H9 (cell line): ENCODE data around the gene GLYATL3. TPM values are rescaled to one million over a fixed set of nuclear protein-coding genes. Genes with fewer than 3 reads are reported as not detected.

ENCODE experiments used
- DNase-seq: peaks from one replicate; pipeline ENCODE4 v3.0.0-alpha.2; 2017
- H2AFZ ChIP-seq: one replicate; pipeline ENCODE4 v1.6.1; 2013; ENCODE audit warnings: mild to moderate bottlenecking, low read length, control low read depth, moderate library complexity
- H2AK5ac ChIP-seq: 2 replicates; pipeline ENCODE4 v1.6.1; 2013; ENCODE audit warnings: low read length, control low read depth, mixed read lengths; ENCODE audit not compliant: insufficient read length
- H2BK120ac ChIP-seq: one replicate; pipeline ENCODE4 v1.6.1; 2013; ENCODE audit warnings: low read depth, mild to moderate bottlenecking, low read length, control low read depth, inconsistent platforms; ENCODE audit not compliant: poor library complexity, severe bottlenecking
- H2BK12ac ChIP-seq: 2 replicates; pipeline ENCODE4 v1.6.1; 2013; ENCODE audit warnings: low read length, control low read depth, mixed read lengths, low read depth; ENCODE audit not compliant: insufficient read length
- H2BK15ac ChIP-seq: 2 replicates; pipeline ENCODE4 v1.6.1; 2013; ENCODE audit warnings: low read depth, low read length, control low read depth
- H2BK20ac ChIP-seq: one replicate; pipeline ENCODE4 v1.6.1; 2013; ENCODE audit warnings: low read depth, mild to moderate bottlenecking, low read length, control low read depth, inconsistent platforms; ENCODE audit not compliant: poor library complexity, severe bottlenecking
- H2BK5ac ChIP-seq: 2 replicates; pipeline ENCODE4 v1.6.1; 2013; ENCODE audit warnings: low read length, control low read depth, mixed read lengths; ENCODE audit not compliant: insufficient read length
- H3K14ac ChIP-seq: 2 replicates; pipeline ENCODE4 v1.6.1; 2013; ENCODE audit warnings: low read length, control low read depth; ENCODE audit not compliant: insufficient read depth
- H3K18ac ChIP-seq: 2 replicates; pipeline ENCODE4 v1.6.1; 2013; ENCODE audit warnings: low read depth, mild to moderate bottlenecking, mixed read lengths, low read length, control low read depth; ENCODE audit not compliant: insufficient read length
- H3K23ac ChIP-seq: 2 replicates; pipeline ENCODE4 v1.6.1; 2013; ENCODE audit warnings: low read length, control low read depth, mixed read lengths, low read depth; ENCODE audit not compliant: insufficient read length
- H3K23me2 ChIP-seq: 2 replicates; pipeline ENCODE4 v1.6.1; 2013; ENCODE audit warnings: low read depth, mild to moderate bottlenecking, mixed read lengths, low read length, control low read depth; ENCODE audit not compliant: insufficient read length, poor library complexity, severe bottlenecking
- H3K27ac ChIP-seq: 2 replicates; pipeline ENCODE4 v1.5.1; 2013; ENCODE audit warnings: low read length, control low read depth, mixed read lengths, low read depth; ENCODE audit not compliant: insufficient read length
- H3K27me3 ChIP-seq: 2 replicates; pipeline ENCODE4 v1.6.1; 2013; ENCODE audit warnings: low read length, control low read depth, inconsistent platforms; ENCODE audit not compliant: insufficient read depth
- H3K4ac ChIP-seq: 2 replicates; pipeline ENCODE4 v1.6.1; 2013; ENCODE audit warnings: low read depth, mild to moderate bottlenecking, control low read depth, inconsistent platforms, low read length, moderate library complexity
- H3K4me1 ChIP-seq: 2 replicates; pipeline ENCODE4 v1.6.1; 2013; ENCODE audit warnings: low read length, control low read depth, inconsistent platforms; ENCODE audit not compliant: insufficient read depth
- H3K4me2 ChIP-seq: 2 replicates; pipeline ENCODE4 v1.6.1; 2013; ENCODE audit warnings: low read length, control low read depth, mixed read lengths; ENCODE audit not compliant: insufficient read length, insufficient read depth
- H3K56ac ChIP-seq: 2 replicates; pipeline ENCODE4 v1.6.1; 2013; ENCODE audit warnings: low read depth, mild to moderate bottlenecking, mixed read lengths, low read length, control low read depth; ENCODE audit not compliant: insufficient read length
- H3K79me1 ChIP-seq: 2 replicates; pipeline ENCODE4 v1.6.1; 2013; ENCODE audit warnings: low read depth, mild to moderate bottlenecking, moderate library complexity, low read length, control low read depth, inconsistent platforms; ENCODE audit not compliant: insufficient read depth, poor library complexity, severe bottlenecking
- H3K79me2 ChIP-seq: 2 replicates; pipeline ENCODE4 v1.6.1; 2013; ENCODE audit warnings: low read length, control low read depth, inconsistent platforms; ENCODE audit not compliant: insufficient read depth
- H3K9ac ChIP-seq: 2 replicates; pipeline ENCODE4 v1.6.1; 2013; ENCODE audit warnings: low read length, control low read depth, mixed read lengths; ENCODE audit not compliant: insufficient read length; ENCODE audit errors: extremely low read depth
- H3K9me3 ChIP-seq: one replicate; pipeline ENCODE4 v1.6.1; 2013; ENCODE audit warnings: low read depth, low read length, inconsistent platforms; ENCODE audit not compliant: control insufficient read depth
- H3T11ph ChIP-seq: one replicate; pipeline ENCODE4 v1.6.1; 2013; ENCODE audit warnings: mild to moderate bottlenecking, low read length, control low read depth, inconsistent platforms
- H4K20me1 ChIP-seq: one replicate; pipeline ENCODE4 v1.6.1; 2013; ENCODE audit not compliant: control insufficient read depth, insufficient read length, insufficient read depth
- H4K5ac ChIP-seq: 2 replicates; pipeline ENCODE4 v1.6.1; 2013; ENCODE audit warnings: low read depth, mild to moderate bottlenecking, mixed read lengths, low read length, control low read depth; ENCODE audit not compliant: insufficient read length
- H4K8ac ChIP-seq: replicated peaks from 2 replicates; pipeline ENCODE4 v1.6.1; 2013; ENCODE audit warnings: low read length, control low read depth, mixed read lengths, low read depth; ENCODE audit not compliant: insufficient read length
- H4K91ac ChIP-seq: 2 replicates; pipeline ENCODE4 v1.6.1; 2013; ENCODE audit warnings: low read depth, mild to moderate bottlenecking, moderate library complexity, mixed read lengths, low read length, control low read depth; ENCODE audit not compliant: insufficient read length
- H3K27ac Mint-ChIP-seq, 3 experiments: 2 replicates in 2 of 3; 3 replicates in 1 of 3; pipeline ENCODE4 v1.8.0; 2020 to 2021; ENCODE audit warnings: mixed read lengths in 3 of 3, mild to moderate bottlenecking in 1 of 3, moderate library complexity in 1 of 3
- H3K27me3 Mint-ChIP-seq: 2 replicates; pipeline ENCODE4 v1.8.0; 2021; ENCODE audit warnings: low read depth, mild to moderate bottlenecking, moderate library complexity, mixed read lengths
- H3K36me3 Mint-ChIP-seq, 3 experiments: 2 replicates in 2 of 3; 3 replicates in 1 of 3; pipeline ENCODE4 v1.8.0; 2020 to 2021; ENCODE audit warnings: low read depth in 3 of 3, mixed read lengths in 3 of 3; ENCODE audit not compliant: insufficient read depth in 1 of 3
- H3K4me1 Mint-ChIP-seq, 2 experiments: 2 replicates each; pipeline ENCODE4 v1.8.0; 2020; ENCODE audit warnings: mixed read lengths in 2 of 2
- H3K4me3 Mint-ChIP-seq, 2 experiments: 2 replicates in 1 of 2; 3 replicates in 1 of 2; pipeline ENCODE4 v1.8.0; 2020 to 2021; ENCODE audit warnings: mild to moderate bottlenecking in 2 of 2, mixed read lengths in 2 of 2, moderate library complexity in 1 of 2
- H3K9me3 Mint-ChIP-seq, 2 experiments: 2 replicates in 1 of 2; 3 replicates in 1 of 2; pipeline ENCODE4 v1.8.0; 2020; ENCODE audit warnings: mild to moderate bottlenecking in 2 of 2, mixed read lengths in 2 of 2, moderate library complexity in 1 of 2
- WGBS: extraction: QIAGEN DNeasy Blood & Tissue Kit; methylation state at CpG from one replicate; pipeline ENCODE4 v1.1.7; 2013; ENCODE audit warnings: missing lambda C conversion rate, low lambda C conversion rate, mixed read lengths; ENCODE audit not compliant: insufficient read length; ENCODE audit errors: extremely low coverage; 5-methylcytosine and 5-hydroxymethylcytosine counted together
- total RNA-seq: library from RNA; stranded (reverse); gene quantifications from 2 replicates; pipeline ENCODE4 v1.2.1, GENCODE V29; 2021
- TF ChIP-seq, protein P1 (sequence below): fragments of 200-600 bp; sonication (generic); conservative IDR thresholded peaks from 3 replicates; pipeline ENCODE4 v1.8.0; 2021; ENCODE audit warnings: antibody characterized with exemption, mild to moderate bottlenecking

The GLYATL3 gene
- total RNA-seq, 1 experiment from 2014 or later: not detected

DNA sequence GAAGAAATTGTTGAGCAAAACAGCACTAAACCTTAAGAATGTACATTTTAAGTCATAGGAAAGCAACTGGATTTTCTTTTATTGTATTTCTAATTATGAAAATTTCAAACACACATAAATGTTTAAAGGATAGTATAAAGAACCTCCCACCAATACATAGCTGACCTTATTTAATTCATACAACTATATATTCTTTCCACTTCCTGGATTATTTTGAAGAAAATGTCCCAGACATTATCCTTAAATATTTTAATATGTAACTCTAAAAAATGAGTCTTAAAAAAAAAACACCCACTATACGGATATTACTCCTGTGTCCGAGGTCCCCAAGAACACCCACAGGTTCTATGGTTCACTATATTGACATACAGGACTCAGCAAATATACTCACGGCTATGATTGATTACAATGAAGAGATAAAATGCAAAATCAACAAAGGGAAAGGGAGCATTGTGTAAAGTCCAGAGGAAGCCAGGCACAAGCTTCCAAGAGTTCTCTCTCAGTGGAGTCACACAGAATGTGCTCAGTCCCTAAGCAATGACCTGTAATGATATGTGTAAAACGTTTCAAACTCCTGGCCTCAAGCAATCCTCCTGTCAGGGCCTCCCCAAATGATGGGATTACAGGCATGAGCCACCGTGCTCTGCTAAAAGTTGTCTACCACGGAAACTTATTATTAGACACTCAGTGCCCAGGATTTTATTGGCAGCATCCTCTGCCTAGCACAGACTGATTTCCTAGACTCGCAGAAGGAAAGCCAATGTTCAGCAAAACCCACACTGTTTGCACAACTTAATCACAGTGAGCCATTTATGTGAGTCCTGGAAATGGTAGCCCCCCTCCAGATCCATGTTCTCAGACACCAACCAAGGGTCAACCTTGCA is 23.2 kb downstream of the GLYATL3 start:
- Histone ChIP-seq H4K8ac (no peak overlapping the region), H3K9ac (no peak overlapping the region), H3K4me2 (no peak overlapping the region), H4K5ac (no peak overlapping the region), H3K23ac (no peak overlapping the region), H3K18ac (no peak overlapping the region), H3K14ac (no peak overlapping the region), H2BK120ac (no peak overlapping the region), H3K4me1 (peaks cover 7% of the 10 kb centered on the region; the same call in 1 of the 2 replicates), H3K27ac (no peak overlapping the region), H3K4ac (no peak overlapping the region), H2BK20ac (no peak overlapping the region), H2AK5ac (no peak overlapping the region), H3K9me3 (no peaks in the 10 kb centered on the region), H4K20me1 (no peaks in the 10 kb centered on the region), H3K56ac (no peak overlapping the region), H3K23me2 (no peaks in the 10 kb centered on the region), H3T11ph (no peak overlapping the region), H2AFZ (no peak overlapping the region), H2BK15ac (no peak overlapping the region), H3K79me2 (no peaks in the 10 kb centered on the region), H3K79me1 (no peaks in the 10 kb centered on the region), H2BK5ac (no peak overlapping the region), H2BK12ac (no peak overlapping the region), H3K27me3 (no peaks in the 10 kb centered on the region), H4K91ac (no peak overlapping the region)
- H3K36me3 Mint-ChIP-seq: no peaks in the 10 kb centered on the region; a peak in 1 of 7 replicates
- TF ChIP-seq, protein P1, sequence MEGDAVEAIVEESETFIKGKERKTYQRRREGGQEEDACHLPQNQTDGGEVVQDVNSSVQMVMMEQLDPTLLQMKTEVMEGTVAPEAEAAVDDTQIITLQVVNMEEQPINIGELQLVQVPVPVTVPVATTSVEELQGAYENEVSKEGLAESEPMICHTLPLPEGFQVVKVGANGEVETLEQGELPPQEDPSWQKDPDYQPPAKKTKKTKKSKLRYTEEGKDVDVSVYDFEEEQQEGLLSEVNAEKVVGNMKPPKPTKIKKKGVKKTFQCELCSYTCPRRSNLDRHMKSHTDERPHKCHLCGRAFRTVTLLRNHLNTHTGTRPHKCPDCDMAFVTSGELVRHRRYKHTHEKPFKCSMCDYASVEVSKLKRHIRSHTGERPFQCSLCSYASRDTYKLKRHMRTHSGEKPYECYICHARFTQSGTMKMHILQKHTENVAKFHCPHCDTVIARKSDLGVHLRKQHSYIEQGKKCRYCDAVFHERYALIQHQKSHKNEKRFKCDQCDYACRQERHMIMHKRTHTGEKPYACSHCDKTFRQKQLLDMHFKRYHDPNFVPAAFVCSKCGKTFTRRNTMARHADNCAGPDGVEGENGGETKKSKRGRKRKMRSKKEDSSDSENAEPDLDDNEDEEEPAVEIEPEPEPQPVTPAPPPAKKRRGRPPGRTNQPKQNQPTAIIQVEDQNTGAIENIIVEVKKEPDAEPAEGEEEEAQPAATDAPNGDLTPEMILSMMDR: no peak
- H3K4me1 Mint-ChIP-seq: peaks cover 8 to 9% of the 10 kb centered on the region in 2 experiments
- no peaks in the 10 kb centered on the region for H3K27me3 Mint-ChIP-seq
- H3K27ac Mint-ChIP-seq: no peak overlapping the region
- no CpG with 5 or more reads among the region's 7 CpGs for WGBS
- H3K4me3 Mint-ChIP-seq: no peak overlapping the region
- no peak for DNase-seq
- H3K9me3 Mint-ChIP-seq: no peaks in the 10 kb centered on the region
